Suprapubic skin (tissue), 4 donors: ENCODE data around the gene NR1H3.

Experiments used
- CTCF ChIP-seq, 2 donors: fragments of 200-600 bp in 1 of 2; fragments of 450-650 bp in 1 of 2; sonication (generic) in 1 of 2; IDR thresholded peaks; one replicate each; pipeline ENCODE4 v1.5.1; 2016 to 2019; ENCODE audit warnings: antibody characterized with exemption in 2 of 2, mild to moderate bottlenecking in 1 of 2, moderate library complexity in 1 of 2
- EP300 ChIP-seq: sonication (generic); formaldehyde crosslinking; IDR thresholded peaks from one replicate; pipeline ENCODE4 v1.6.1; 2017; ENCODE audit warnings: antibody characterized with exemption
- POLR2A ChIP-seq, 2 donors: fragments of 450-650 bp; IDR thresholded peaks; one replicate each; pipeline ENCODE4 v1.6.1; 2017; ENCODE audit warnings: antibody characterized with exemption in 2 of 2, mild to moderate bottlenecking in 2 of 2, moderate library complexity in 2 of 2
- POLR2AphosphoS5 ChIP-seq, 3 donors: sonication (generic); formaldehyde crosslinking; IDR thresholded peaks; one replicate each; pipeline ENCODE4 v1.6.1; 2017; ENCODE audit warnings: antibody characterized with exemption in 3 of 3

- no peak for TF ChIP-seq CTCF (IDR thresholded peaks at IDR 0.05)
- no peak for TF ChIP-seq POLR2A (IDR thresholded peaks at IDR 0.05)
- TF ChIP-seq POLR2AphosphoS5 (IDR thresholded peaks at IDR 0.05), result no peak
- no peak for TF ChIP-seq EP300
These were observed 42.4 kb upstream of the NR1H3 start for GRCh38 chr11:47215366-47215910.
